KG1 (cell line): ENCODE data around the gene NUDT16L1.

Experiments used
- DNase-seq: peaks from one replicate; lab custom pipeline; 2025; lab: John Stamatoyannopoulos, UW

The NUDT16L1 gene

GRCh38 chr16:4683255-4684057 is 9.9 kb upstream of the NUDT16L1 start:
- no peak for DNase-seq

- no peak for DNase-seq
Observed at GRCh38 chr16:4684058-4684715, 9.2 kb upstream of the NUDT16L1 start.

- no peak for DNase-seq
Observed at GRCh38 chr16:4684763-4685162, 8.6 kb upstream of the NUDT16L1 start.

GRCh38 chr16:4685292-4685691 is 8.1 kb upstream of the NUDT16L1 start:
- no peak for DNase-seq

- DNase-seq, result no peak
Observed at GRCh38 chr16:4685776-4686496, 7.4 kb upstream of the NUDT16L1 start.

- DNase-seq, result no peak
Observed at GRCh38 chr16:4686497-4687210, 6.7 kb upstream of the NUDT16L1 start.

GRCh38 chr16:4687416-4687815 is 5.9 kb upstream of the NUDT16L1 start:
- no peak for DNase-seq

- no peak for DNase-seq
Observed at GRCh38 chr16:4687946-4688673, 5.3 kb upstream of the NUDT16L1 start.

GRCh38 chr16:4688674-4689045 is 4.7 kb upstream of the NUDT16L1 start:
- DNase-seq, result no peak

GRCh38 chr16:4689091-4689671 is 4.2 kb upstream of the NUDT16L1 start:
- DNase-seq, result no peak

GRCh38 chr16:4689864-4690704 is 3.3 kb upstream of the NUDT16L1 start:
- DNase-seq, result no peak

GRCh38 chr16:4690946-4691665 is 2.3 kb upstream of the NUDT16L1 start:
- DNase-seq, result no peak

- no peak for DNase-seq
Observed at GRCh38 chr16:4691666-4692412, 1.5 kb upstream of the NUDT16L1 start.

- DNase-seq, result no peak
Observed at GRCh38 chr16:4692460-4693295, 684 bp upstream of the NUDT16L1 start.

- DNase-seq, result peak; percentile 21
Observed at GRCh38 chr16:4693956-4694641, 737 bp downstream of the NUDT16L1 start.

GRCh38 chr16:4694642-4695451 is 1.5 kb downstream of the NUDT16L1 start:
- no peak for DNase-seq
